ENCODE data around the gene AAK1.
A peak's percentile ranks its signal among the peaks of the same experiment; 100 is the strongest.

Gene AAK1

GRCh38 chr2:69538249-69538648, 105.3 kb downstream of the AAK1 start:
- no peak for DNase-seq (ENCODE audit: low spot score)

GRCh38 chr2:69535817-69536241, 107.7 kb downstream of the AAK1 start:
- peak; percentile 5 for DNase-seq (ENCODE audit: low spot score)

GRCh38 chr2:69531186-69531585, 112.4 kb downstream of the AAK1 start:
- DNase-seq (ENCODE audit: low spot score) = no peak

DNA sequence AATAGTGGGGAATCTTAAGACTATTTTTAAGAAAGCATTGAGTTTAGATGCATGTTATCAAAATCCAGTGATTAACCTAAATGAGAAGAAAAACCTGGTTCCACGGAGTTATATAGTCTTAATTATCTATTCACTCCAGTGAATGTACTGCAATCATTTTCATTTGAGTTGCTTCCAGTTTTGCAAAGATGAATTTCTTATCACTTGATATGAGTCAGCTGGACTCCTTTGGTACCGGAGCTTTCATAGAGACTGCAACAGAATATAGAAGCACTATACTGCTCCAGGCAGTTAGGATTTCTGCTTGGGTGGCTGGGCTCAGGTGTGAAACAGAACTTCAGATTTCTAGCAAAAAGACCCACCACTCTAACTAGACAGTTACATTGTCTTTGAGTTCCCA, 114.1 kb downstream of the AAK1 start:
- DNase-seq (ENCODE audit: low spot score) = no peak

GRCh38 chr2:69525261-69525660, 118.3 kb downstream of the AAK1 start:
- DNase-seq (ENCODE audit: low spot score) = no peak

GRCh38 chr2:69524799-69525198, 118.7 kb downstream of the AAK1 start:
- DNase-seq (ENCODE audit: low spot score) = no peak

- no peak for DNase-seq (ENCODE audit: low spot score)
These were observed 121.8 kb downstream of the AAK1 start for GRCh38 chr2:69521747-69522146.

- no peak for DNase-seq (ENCODE audit: low spot score)
These were observed 124.7 kb downstream of the AAK1 start for GRCh38 chr2:69518841-69519240.

DNA sequence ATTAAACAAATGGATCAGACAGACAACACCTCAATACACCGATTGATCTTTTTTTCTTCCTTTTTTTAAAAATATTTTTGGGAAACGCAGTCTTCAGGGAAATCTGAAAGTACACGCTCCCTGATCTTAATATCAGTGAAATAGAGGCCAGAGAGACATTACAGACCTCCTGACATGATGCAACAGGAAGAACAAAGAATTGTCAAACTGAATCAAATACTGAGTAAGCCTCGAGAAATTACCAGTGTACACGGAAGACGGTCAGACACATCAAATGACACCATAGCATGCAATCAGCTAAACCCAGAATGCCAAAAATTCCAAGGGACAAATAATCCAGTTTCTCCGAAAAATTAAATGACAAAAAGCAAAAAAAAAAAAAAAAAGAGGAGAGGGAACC, 126.1 kb downstream of the AAK1 start:
- DNase-seq (ENCODE audit: low spot score) = no peak

DNA sequence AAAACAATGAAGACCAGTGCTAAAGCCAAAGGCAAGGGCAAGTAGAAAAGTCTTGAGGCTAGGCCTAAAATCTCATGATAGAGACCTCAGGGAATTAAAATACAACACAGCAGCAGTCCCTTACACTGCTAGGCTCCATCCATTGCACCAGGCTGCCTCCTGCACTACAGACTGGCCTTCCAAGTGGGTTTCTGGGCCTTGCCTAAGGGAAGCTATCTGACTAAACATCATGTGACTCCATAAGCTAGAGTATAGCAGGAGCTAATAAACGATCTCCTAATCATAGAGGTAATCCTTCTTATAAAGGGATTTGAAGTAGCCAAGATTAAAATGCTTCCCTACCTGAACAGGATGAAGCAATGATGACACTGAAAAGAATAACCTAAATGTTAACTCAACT, 128.7 kb downstream of the AAK1 start:
- DNase-seq (ENCODE audit: low spot score) = no peak

DNA sequence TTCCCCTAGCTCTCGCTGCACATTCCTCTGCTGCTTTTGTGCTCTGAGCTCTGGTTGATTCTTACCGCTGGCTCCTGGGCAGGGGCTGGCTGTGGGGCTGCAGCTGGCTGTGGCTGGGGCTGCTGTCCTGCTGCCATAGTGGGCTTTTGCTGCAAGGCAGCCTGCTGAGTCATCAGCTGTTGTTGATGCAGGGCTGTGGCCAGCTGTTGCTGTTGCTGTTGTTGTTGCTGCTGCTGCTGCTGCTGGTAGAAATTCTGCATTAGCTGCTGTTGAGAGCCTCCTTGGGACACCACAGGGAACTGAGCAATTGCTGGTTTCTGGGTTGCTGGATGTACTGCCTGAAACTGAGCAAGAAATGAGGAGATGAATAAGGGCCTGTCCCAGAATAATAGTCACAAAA, 129.1 kb downstream of the AAK1 start:
- no peak for DNase-seq (ENCODE audit: low spot score)

DNA sequence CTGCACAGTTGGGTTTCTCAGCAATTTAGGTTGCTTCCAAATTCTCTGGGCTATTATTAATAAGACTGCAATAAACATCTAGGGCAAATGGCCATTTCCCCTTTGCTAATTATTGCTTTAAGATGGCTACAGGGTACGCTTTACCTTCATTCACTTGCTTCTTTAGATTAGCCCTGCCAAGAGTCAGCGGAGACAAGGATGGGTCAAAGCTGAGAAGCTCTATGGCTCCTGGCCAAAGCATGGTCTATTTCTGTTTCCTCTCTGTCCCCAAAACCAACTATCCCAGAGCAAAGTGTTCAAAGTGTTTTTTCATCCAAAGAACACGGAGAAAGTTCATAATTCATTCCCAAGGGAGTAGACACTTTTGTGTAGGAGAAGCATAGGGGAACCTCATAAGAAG, 131.1 kb downstream of the AAK1 start:
- DNase-seq (ENCODE audit: low spot score) = no peak

GRCh38 chr2:69510204-69510603, 133.3 kb downstream of the AAK1 start:
- no peak for DNase-seq (ENCODE audit: low spot score)

DNA sequence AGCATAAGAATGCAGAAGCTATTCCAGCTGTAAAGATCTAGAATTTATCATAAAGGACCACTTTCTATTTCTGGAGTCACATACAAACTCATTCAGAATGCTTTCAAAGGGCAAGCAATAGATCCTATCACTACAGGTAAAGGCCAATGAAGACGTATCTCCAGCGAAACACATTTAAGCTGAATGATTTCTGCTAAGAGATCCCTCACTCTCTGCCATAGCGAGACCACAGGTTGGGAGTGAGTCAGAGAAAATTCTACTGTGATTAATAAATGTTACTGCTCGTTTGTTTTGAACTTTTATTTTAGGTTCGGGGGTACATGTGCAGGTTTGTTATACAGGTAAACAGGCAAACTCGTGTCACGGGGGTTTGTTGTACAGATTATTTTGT, 133.8 kb downstream of the AAK1 start:
- DNase-seq (ENCODE audit: low spot score) = no peak

DNA sequence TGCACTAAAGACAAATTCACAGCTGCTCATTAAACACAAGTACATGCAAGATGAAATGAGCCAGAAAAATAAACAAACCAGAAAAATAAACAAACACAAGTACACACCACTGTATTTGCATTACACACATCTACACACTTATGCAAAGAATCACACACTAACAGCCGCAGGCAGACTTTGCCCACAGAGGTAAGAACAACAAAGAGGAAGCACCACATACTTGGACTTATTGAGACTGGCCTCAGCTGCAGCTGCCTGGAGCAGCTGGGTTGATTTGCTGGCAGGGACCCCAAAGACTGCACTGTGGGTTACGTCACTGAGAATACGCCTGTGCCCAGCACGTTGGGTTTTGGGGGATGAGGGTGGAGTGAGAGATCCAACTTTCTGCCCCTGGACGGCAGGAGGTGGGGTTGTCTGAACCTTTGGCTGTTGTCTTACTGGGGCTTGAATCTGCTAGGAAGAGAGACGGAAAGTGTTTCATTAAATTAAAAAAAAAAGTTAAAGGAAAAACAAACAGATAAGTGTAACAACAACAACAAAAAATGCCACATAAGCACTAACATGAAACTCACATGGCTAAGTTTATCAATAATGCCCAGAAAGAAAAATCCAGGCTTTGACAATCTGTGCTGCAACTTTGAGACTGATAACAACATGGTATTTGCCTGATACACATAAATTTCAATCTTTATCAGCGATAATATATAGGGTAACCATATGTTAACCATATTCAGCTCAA, 134.4 kb downstream of the AAK1 start:
- peak; percentile 54 for DNase-seq (ENCODE audit: low spot score)

- no peak for DNase-seq (ENCODE audit: low spot score)
These were observed 137.8 kb downstream of the AAK1 start for GRCh38 chr2:69505710-69506109.

- DNase-seq (ENCODE audit: low spot score) = no peak
These were observed 142.2 kb downstream of the AAK1 start for GRCh38 chr2:69501301-69501700.

DNA sequence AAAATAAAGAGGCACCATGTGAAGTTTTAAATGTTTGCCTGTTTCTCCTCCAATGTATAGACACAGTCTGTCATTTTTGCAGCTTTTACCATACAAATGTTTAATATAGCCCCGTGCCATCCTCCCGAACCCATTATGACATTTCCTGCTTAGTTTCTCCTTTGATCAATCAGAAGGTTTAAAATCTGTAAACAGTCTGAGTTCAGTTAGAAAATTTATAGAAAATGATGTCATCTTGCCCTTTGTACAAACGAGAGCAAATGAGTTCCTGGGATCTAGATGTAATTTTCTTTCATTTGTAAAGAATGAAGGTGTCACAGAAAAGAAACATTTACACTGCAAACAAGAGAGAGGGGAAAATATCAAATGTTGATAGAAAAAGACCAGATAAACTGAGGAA, 143.6 kb downstream of the AAK1 start:
- DNase-seq (ENCODE audit: low spot score) = no peak

GRCh38 chr2:69499242-69499641, 144.3 kb downstream of the AAK1 start:
- peak; percentile 63 for DNase-seq (ENCODE audit: low spot score)

GRCh38 chr2:69495861-69496260, 147.7 kb downstream of the AAK1 start:
- DNase-seq (ENCODE audit: low spot score) = no peak

DNA sequence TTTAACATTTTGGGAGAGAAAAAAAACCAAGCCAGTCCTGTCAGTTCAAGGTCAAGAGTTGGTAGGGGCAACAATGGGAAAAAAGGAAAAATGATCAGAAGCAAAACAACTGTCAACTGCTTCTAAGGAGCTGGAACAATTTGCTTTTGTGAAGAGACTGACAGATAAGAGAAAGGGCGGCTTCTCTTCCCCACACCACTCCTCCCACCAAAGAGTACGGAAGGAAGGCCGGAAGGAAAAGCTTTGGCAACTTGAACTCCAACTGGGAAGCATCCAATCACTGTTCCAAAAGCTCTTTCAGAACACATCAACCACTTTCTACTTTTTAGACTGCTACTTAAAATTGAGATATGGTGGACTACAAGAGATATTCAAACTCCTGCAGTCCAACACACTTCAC, 148.5 kb downstream of the AAK1 start:
- no peak for DNase-seq (ENCODE audit: low spot score)

DNA sequence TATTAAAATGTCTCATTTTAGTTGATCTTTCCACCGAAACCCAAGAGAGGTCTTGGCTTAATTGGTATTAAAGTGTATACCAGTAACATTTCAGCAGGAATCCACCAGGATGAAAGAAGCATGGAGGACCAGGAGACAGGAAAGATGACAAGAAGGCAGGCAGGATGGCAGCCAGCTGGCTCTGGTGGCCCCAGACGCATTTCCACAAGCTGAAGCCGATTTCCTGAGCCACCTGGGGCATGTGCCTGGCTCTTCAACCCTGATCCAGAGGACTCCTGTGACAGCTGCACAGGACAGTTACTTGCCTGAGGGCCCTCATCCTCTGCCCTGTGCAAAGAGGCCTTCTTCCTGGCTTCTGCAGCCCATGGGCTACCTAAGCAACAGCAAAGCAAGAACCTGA, 149.4 kb downstream of the AAK1 start:
- no peak for DNase-seq (ENCODE audit: low spot score)

DNA sequence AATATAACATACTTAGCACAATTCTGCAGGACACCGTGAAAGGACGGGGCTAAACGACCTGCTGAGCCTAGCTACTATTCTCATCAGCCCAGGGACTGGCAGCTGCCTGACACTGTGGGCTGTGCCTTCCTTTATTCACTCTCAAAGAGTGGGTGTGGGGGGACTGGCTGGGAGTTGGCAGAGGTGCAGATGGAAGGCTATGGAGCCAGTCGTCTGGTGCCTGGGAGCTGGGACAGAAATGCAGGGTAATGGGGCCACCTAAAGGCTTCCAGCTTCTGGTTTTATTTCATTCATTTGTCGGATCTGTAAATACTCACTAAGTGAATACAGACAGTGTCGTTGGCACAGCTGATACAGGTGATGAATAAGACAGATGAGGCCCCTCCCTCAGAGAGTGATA, 150.3 kb downstream of the AAK1 start:
- DNase-seq (ENCODE audit: low spot score) = no peak

GRCh38 chr2:69491864-69492263, 151.7 kb downstream of the AAK1 start:
- DNase-seq (ENCODE audit: low spot score) = no peak

DNA sequence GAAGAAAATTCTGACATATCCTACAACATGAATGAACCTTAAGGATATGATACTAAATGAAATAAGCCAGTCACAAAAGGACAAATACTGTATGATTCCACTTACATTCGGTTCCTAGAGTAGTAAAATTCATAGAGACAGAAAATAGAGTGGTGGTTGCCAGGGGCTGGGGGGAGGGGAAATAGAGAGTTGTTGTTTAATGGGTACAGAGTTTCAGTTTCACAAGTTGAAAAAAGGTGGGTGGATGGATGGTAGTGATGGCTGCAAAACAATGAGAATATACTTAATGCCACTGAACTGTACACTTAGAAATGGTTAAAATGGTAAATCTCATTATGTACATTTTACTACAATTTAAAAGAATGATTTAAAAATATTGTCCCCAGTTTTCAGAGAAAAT, 153.1 kb downstream of the AAK1 start:
- no peak for DNase-seq (ENCODE audit: low spot score)

Measured in NAMALWA (cell line).